Measurements from ENCODE around the gene PINLYP.
"Not testable (repeated sequence)": the region's sequence is repeated elsewhere in the genome, so short reads cannot be mapped to it uniquely, and the experiment has no call there.

GRCh38 chr19:43547926-43548325, 27.7 kb upstream of the PINLYP start:
- TF ChIP-seq CTCF (conservative IDR thresholded peaks at IDR 0.05; ENCODE audit: low read length); EZH2phosphoT487 (IDR thresholded peaks at IDR 0.05; ENCODE audit: borderline replicate concordance): not testable (repeated sequence)
